Glutamatergic neuron (in vitro differentiated cells): Measurements from ENCODE around the gene PPIP5K1. TPM values are rescaled to one million over a fixed set of nuclear protein-coding genes. Genes with fewer than 3 reads are reported as not detected.
"Not testable (repeated sequence)": the region's sequence is repeated elsewhere in the genome, so short reads cannot be mapped to it uniquely, and the experiment has no call there.

Source experiments
- DNase-seq: peaks from one replicate; pipeline ENCODE4 v3.0.0; 2022
- H3K27ac Mint-ChIP-seq: one replicate; pipeline ENCODE4 v1.8.0; 2020; ENCODE audit warnings: mild to moderate bottlenecking, mixed read lengths, inconsistent platforms; ENCODE audit not compliant: unreplicated experiment
- H3K27me3 Mint-ChIP-seq: one replicate; pipeline ENCODE4 v1.8.0; 2020; ENCODE audit warnings: mild to moderate bottlenecking, moderate library complexity, mixed read lengths, inconsistent platforms; ENCODE audit not compliant: unreplicated experiment
- H3K36me3 Mint-ChIP-seq: one replicate; pipeline ENCODE4 v1.8.0; 2020; ENCODE audit warnings: mild to moderate bottlenecking, mixed read lengths, inconsistent platforms; ENCODE audit not compliant: unreplicated experiment
- H3K4me1 Mint-ChIP-seq: one replicate; pipeline ENCODE4 v1.8.0; 2020; ENCODE audit warnings: mild to moderate bottlenecking, low read depth, mixed read lengths, inconsistent platforms; ENCODE audit not compliant: unreplicated experiment
- H3K4me3 Mint-ChIP-seq: one replicate; pipeline ENCODE4 v1.8.0; 2020; ENCODE audit warnings: mild to moderate bottlenecking, mixed read lengths, inconsistent platforms; ENCODE audit not compliant: unreplicated experiment
- H3K9me3 Mint-ChIP-seq: one replicate; pipeline ENCODE4 v1.8.0; 2020; ENCODE audit warnings: mild to moderate bottlenecking, moderate library complexity, mixed read lengths, inconsistent platforms; ENCODE audit not compliant: unreplicated experiment
- CTCF ChIP-seq: fragments of 200-600 bp; sonication (generic); IDR thresholded peaks from one replicate; pipeline ENCODE4 v1.5.0; 2021; ENCODE audit not compliant: partially characterized antibody, unreplicated experiment
- total RNA-seq: library from RNA; stranded (reverse); fragmentation: NEBNext Ultra II Directional; extraction: Animal tissue kit (Norgen Biotek cat#: 25700); gene quantifications from one replicate; pipeline ENCODE4 v1.2.1, GENCODE V29; 2021; ENCODE audit not compliant: unreplicated experiment

The PPIP5K1 gene
- total RNA-seq, 1 donor from 2014 or later: 66.4 TPM

GRCh38 chr15:43538091-43538490, 51.9 kb downstream of the PPIP5K1 start:
- no peak overlapping the region for H3K4me3 Mint-ChIP-seq
- no peak for TF ChIP-seq CTCF
- peaks cover 1% of the 10 kb centered on the region for H3K27me3 Mint-ChIP-seq

DNA sequence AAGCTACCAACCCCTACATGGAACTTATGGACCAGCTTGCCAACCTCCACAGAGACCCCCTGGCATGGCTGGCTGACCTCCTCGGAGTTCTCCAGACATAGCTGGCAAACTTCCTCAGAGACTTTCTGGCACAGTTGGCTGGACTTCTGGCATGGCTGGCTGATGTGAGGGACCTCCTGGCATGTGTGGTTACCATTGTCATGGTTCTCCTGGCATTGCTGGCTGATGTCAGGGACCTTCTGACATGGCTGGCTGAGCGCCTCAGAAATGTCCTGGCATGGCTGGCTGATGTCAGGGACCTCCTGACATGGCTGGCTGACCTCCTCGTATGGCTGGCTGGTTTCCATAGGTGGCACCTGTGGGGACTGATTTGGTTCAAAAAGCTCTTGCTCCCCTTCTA, 55.1 kb downstream of the PPIP5K1 start:
- H3K9me3 Mint-ChIP-seq: peaks cover 7% of the 10 kb centered on the region
- no peak overlapping the region for H3K4me3 Mint-ChIP-seq
- peaks cover 15% of the 10 kb centered on the region for H3K4me1 Mint-ChIP-seq
- peaks cover 6% of the 10 kb centered on the region for H3K36me3 Mint-ChIP-seq
- DNase-seq: no peak
- peaks cover 6% of the 10 kb centered on the region for H3K27me3 Mint-ChIP-seq
- no peak overlapping the region for H3K27ac Mint-ChIP-seq
- no peak for TF ChIP-seq CTCF

More at GRCh38 chr15:43538091-43538490, 51.9 kb downstream of the PPIP5K1 start:
- no peak for DNase-seq
- Mint-ChIP-seq H3K9me3 (peaks cover 2% of the 10 kb centered on the region), H3K27ac (no peak overlapping the region), H3K36me3 (peaks cover 6% of the 10 kb centered on the region), H3K4me1 (peaks cover 11% of the 10 kb centered on the region)

GRCh38 chr15:43532826-43533225, 57.2 kb downstream of the PPIP5K1 start:
- H3K36me3 Mint-ChIP-seq, H3K27ac Mint-ChIP-seq, H3K27me3 Mint-ChIP-seq, H3K4me3 Mint-ChIP-seq, DNase-seq: not testable (repeated sequence)
- Mint-ChIP-seq H3K4me1 (peaks cover 20% of the 10 kb centered on the region), H3K9me3 (peaks cover 14% of the 10 kb centered on the region)

DNA sequence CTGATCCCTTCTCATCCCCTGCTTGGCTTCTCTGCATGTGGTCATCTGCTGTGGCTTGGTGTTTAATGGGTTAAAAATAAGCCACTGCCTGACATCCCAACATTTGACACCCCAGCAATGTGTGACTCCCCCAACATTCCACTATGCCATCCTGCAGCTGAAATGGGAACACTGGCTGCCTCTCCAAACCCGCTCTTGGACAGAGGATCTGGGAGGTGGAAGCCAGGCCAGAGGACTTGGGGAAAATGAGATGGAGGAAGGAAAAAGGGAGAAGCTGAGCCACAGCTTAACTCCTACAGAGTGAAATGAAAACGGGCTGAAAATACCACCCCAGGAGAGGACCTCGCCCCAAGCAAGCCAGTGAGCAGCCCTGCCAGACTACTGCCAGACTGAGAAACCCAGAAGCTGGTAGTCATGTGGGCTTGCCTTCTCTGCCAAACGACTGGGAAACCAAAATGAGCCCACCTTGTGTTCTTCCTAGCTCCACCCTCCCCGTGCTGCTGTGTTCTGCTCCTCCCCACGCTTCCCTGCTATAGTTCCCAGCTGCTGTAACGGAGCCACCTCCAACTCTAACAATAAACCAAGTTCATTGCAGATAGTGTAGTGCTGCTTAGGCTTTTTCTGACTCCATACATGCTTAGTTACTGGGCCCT, 58.9 kb downstream of the PPIP5K1 start:
- Mint-ChIP-seq H3K36me3 (peaks cover 10% of the 10 kb centered on the region), H3K4me1 (peaks cover 20% of the 10 kb centered on the region), H3K27me3 (peaks cover 11% of the 10 kb centered on the region), H3K4me3 (no peak overlapping the region), H3K27ac (peak overlapping the region; percentile 56), H3K9me3 (peaks cover 15% of the 10 kb centered on the region)
- no peak for DNase-seq
- TF ChIP-seq CTCF: no peak

- Mint-ChIP-seq H3K27ac (peak overlapping the region; percentile 80), H3K9me3 (peaks cover 27% of the 10 kb centered on the region), H3K4me1 (peaks cover 20% of the 10 kb centered on the region), H3K4me3 (peak overlapping the region; percentile 42), H3K36me3 (peaks cover 18% of the 10 kb centered on the region), H3K27me3 (peaks cover 15% of the 10 kb centered on the region)
- TF ChIP-seq CTCF: no peak
- DNase-seq: no peak
These were observed 60.2 kb downstream of the PPIP5K1 start for GRCh38 chr15:43529587-43530345.
